ENCODE results near the gene HDAC9.

Gene HDAC9

DNA sequence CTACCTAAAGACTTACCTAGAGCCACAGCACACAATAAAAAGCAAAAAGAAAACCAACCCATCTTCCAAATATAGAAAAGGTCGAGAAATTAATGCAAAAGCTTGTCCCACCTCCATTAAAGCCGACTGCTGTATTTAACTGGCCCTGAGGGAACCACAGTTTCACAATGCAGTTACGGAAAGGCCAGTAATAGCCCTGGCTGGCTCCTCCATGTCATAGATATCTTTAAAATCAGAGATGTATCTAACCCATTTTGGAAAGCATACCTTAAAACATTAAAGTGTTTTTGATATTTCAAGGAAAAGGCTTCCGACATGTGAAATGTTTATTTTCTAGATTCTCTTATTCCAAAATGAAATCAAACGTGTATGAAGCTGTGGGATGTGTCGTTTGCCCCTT is 23.0 kb downstream of the HDAC9 start:
- no peak for DNase-seq (ENCODE audit: low read depth, low spot score)
- no peak overlapping the region for H3K4me3 ChIP-seq (ENCODE audit: low read length)

DNA sequence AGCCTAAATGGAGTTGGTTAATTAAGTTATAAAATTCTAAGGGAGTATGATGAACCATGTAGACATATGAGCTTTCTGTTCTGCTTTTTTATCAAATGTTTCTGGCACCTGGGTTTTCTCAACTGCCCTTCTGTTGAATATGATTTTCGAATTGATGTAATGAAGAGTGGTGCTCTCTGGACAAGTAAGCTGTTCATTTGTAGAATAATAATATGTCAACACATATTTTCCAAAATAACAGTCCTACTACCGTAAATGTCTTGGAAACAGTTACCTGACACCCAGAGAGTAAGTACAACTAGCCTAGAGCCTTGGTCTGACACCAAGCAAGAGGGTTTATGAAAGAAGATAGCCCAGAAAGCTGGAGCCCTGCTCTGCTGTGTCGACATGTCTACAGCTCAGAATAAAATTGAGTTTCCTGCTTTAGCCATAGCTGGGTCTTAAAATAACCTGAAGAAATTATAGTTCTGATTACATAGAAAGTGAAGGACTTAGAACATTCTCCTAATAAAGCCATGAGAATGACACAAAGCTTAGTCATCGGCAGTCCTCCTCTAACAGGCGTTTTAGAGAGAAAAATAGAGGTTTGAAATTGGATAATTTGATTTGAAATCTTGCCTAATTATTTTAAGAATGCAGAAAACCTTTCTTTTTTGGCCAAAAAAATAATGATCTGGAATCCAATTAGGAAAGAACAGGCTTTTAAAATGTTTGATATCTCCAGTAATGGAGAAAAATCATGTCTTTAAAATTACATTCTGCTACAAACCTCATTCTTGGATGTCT is 25.1 kb downstream of the HDAC9 start:
- no peak for DNase-seq (ENCODE audit: low read depth, low spot score)
- H3K4me3 ChIP-seq (ENCODE audit: low read length) = no peak overlapping the region

DNA sequence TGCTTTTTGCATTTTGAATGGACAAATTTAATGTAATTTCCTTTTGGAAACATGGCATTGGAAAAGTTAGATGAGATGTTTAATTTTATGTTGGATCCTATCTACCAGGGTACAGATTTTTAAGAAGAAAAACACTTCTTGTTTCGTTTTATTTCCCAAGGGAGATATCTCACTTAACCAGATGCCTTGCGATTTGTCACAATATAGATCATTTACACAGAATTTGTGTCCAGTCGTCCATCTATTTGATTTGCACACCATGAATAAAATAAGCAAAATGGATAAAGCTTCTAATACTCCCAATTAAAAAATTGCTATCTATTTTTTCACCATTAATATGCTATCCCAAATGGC is 25.7 kb downstream of the HDAC9 start:
- no peak for DNase-seq (ENCODE audit: low read depth, low spot score)
- H3K4me3 ChIP-seq (ENCODE audit: low read length) = no peak overlapping the region

DNA sequence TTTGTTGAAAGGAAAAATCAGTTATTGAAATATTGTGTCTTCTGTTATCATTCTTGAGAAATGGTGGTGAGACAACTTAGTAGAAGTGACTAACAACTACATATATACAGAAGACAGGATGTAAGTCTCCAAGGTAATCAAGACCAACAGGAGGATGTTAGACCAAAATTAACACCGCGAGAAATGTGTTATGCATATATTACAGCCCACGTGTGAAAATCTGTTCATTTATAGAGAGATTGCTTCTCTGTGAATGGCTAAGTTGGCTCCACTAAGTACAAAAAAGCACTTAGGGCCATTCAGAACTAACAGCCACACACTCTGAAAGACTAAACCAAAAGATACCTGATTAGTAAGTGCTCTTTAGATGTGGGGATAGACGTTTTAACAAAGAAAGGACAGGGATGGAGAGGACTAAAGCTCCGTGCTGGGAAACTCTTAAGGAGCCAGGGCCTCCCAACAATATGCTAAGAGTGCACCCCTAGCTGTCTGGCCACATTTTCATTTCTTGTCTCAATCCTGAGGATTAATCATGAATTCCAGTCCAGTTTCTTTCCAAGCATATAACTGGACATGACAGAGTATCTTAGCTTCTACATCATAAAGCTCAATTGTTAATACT is 26.5 kb downstream of the HDAC9 start:
- H3K4me3 ChIP-seq (ENCODE audit: low read length) = no peak overlapping the region
- no peak for DNase-seq (ENCODE audit: low read depth, low spot score)

DNA sequence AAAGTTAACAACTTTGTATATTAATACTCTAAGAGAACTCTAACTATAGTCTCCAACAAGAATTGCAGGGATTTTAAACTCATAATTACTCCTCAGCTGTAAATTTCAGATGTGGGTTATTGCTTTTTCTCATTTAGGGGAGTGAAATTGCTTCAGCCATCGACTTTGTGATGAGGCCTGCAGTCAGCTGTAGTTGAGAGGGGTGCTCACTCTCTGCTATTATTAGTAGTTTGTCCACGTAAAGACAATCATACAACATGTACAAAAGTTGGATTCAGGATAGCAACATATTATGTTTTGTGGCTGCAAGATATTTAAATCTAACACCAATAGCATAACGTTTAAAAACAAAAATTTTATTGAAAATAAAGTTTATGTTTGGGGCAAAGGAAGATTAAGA is 28.7 kb downstream of the HDAC9 start:
- DNase-seq (ENCODE audit: low read depth, low spot score) = no peak
- H3K4me3 ChIP-seq (ENCODE audit: low read length) = no peak overlapping the region

DNA sequence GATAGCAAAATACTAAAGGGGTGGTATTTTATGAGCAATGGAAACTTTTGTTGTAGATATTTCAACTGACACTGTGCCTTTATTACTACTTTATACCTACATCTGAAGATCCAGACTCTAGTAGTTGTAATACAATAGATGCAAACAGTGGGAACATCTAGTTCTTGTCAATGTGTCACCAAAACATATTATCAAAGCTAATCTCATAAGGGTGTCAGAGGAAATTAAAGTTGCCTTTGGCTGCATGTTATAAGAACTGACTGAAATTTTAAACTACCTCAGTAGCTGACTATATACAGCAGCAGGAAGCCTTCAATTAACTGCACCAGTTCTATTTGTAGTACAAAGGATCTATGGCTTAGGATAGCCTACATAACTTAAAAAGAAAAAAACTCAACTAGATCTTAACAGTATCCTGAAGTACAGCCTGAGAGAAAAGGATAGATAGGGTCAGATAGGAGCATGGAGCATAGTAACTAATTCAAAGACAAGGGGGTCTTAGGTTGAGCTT is 30.9 kb downstream of the HDAC9 start:
- no peak for DNase-seq (ENCODE audit: low read depth, low spot score)
- no peak overlapping the region for H3K4me3 ChIP-seq (ENCODE audit: low read length)

DNA sequence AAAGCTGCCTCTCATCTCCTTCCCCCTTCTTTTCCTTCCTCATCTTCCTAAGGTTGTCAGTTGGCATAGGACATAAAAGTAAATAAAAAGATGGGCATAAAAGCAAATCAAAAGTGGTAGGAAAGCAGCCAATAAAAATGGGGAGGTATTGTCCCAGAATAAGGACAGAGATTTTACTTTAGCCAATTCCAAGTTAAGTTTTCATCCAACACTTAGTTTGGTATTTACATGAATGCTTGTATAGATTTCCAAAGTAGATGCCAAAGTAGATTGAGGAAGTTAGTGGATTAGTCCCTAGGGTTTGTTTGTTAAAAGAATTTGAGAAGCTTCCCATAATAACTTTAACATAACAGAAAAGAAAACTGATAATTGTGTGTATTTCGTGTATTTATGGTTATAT is 33.7 kb downstream of the HDAC9 start:
- H3K4me3 ChIP-seq (ENCODE audit: low read length) = no peak overlapping the region
- no peak for DNase-seq (ENCODE audit: low read depth, low spot score)

DNA sequence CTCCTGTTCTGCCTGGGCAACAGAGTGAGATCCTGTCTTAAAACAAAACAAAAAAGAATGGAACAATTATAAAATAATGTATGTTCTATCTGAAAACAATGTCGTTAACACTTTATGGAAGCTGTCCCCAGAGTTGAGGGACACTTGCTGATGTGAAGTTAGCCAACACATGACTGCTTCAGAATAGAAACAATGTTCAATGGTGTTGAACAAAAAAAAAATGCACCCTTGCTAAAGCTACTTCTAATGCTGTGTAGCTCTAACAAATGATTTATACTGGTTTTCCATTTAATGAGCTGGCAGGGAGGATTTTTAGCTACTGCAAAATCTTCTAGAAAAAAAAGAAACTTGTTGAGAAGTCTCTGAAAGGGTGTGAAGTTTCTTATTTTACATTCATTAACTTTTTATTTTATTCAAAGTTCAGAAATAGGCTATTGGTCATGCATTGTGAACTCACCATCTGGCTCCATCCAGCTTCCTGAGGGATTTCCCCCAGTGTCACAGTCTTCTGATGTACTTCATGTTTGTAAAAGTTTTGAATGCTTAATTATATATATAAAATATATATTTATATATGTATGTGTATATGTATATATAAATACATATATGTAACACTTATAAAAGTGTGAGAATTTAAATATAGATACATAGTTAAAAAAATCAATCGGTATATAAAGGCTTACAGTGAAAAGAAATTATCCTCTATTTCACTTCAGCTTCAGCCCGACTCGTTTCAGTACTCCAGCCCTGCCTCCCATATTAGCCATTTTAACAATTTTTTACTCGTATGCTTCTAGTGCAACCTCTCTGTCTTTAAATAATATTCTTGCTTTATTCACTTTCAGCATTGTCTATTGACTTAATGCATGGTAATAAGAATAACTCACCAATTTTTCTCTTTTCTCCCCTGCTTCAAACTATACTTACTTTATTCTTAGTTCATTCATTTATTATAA is 35.0 kb downstream of the HDAC9 start:
- no peak overlapping the region for H3K4me3 ChIP-seq (ENCODE audit: low read length)
- DNase-seq (ENCODE audit: low read depth, low spot score) = no peak

DNA sequence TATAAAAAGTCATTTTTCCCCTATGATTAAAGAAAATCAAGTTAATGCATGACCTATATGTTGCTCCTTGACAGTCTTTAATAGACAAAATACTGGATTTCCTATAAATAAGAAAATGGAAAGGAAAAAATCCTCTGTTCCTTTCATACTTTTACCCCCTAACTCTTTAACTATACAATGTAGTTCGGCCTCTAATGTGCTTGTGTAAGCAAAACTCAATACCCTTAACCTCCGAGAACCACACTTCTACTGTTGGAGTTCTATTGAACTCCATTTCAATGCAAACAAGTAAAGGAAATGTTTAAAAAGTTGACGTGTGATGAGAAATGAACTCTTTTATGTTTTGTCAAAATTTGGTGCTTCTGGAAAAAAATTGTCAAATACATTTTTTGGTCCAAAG is 36.0 kb downstream of the HDAC9 start:
- DNase-seq (ENCODE audit: low read depth, low spot score) = no peak
- H3K4me3 ChIP-seq (ENCODE audit: low read length) = no peak overlapping the region

DNA sequence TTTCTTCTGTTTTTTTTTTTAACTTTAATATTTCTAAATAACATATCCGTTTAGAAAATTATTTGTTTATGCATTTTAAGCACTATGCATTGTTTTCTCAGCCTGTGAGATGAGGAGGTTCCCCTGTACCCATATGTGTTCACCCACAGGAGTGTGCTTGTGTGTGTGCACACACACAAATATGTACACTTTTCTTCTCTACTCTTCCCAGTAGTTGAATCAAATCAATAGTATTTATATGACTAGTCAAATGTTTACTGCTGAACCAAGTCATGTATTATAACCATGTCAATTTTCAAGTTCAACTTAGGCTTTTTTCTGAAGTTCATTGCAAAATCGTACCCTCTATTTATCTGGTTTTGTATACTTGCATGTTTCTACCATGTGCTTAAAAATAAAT is 37.3 kb downstream of the HDAC9 start:
- DNase-seq (ENCODE audit: low read depth, low spot score) = no peak
- no peak overlapping the region for H3K4me3 ChIP-seq (ENCODE audit: low read length)

DNA sequence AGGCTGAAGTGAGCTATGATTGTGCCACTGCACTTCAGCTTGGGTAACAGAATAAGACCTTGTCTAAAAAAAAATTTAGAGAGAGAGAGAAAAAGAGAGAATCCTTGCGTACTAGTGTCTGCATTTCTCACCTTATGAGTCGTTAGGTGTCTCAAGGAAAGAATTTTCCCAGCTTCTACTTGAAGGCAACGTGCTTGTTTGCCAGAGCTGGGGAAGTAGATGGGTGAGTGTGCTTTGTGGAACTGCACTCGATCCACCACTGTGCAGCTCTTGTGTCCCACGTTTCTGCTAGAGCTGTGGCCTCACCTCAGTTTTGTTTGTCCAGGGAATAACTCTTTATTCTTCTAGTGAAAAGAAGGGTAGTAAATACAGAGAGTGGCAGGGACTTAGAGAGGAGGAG is 38.9 kb downstream of the HDAC9 start:
- no peak overlapping the region for H3K4me3 ChIP-seq (ENCODE audit: low read length)
- no peak for DNase-seq (ENCODE audit: low read depth, low spot score)

DNA sequence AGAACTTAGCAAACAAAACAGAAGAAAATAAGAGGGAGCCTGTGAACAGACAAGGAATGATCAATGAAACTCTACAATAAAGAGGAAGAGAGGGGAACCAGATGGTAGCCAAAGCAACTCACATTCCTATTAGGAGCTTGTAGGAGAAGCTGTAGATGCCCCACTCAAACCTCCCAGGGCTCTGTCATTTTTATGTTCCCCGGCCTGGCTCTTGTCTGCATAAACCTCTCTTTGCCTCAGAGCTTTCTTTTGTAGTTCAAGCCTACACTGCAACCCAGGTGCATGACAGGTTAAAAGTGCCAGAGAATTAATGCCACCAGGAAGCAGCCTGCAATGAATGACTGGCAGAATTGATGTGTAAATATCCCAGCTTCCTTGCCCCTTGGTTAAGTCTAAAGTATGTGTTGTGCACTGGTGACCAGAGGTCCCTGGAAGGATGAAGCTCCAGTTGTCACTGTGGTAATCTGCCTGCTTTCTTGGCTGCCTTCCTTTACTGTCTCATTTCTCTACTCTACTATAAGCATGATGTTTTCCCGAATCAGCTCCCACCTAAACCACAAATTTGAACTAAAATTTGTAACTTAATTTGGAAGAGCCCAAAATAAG is 40.4 kb downstream of the HDAC9 start:
- no peak for DNase-seq (ENCODE audit: low read depth, low spot score)

DNA sequence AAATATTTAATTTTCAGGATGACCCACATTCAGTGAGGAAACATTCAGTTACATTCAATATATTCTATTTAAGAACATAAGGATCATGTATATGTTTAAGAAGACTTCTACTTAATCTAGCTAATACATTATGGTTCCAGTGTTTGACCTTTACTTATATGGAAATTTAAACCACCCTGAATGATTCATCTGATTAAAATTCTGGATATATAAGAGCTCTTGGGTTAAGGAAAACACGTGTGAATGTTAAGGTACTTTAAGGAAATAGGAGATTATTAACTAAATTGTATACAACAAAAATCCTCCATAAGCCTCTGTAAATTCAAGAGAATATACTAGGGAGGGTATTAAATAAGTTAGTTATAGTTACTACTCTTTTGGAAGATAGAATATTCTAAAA is 40.9 kb downstream of the HDAC9 start:
- DNase-seq (ENCODE audit: low read depth, low spot score) = no peak
- no peak overlapping the region for H3K4me3 ChIP-seq (ENCODE audit: low read length)

More for the DNA sequence above, 40.4 kb downstream of the HDAC9 start:
- H3K4me3 ChIP-seq (ENCODE audit: low read length) = no peak overlapping the region

DNA sequence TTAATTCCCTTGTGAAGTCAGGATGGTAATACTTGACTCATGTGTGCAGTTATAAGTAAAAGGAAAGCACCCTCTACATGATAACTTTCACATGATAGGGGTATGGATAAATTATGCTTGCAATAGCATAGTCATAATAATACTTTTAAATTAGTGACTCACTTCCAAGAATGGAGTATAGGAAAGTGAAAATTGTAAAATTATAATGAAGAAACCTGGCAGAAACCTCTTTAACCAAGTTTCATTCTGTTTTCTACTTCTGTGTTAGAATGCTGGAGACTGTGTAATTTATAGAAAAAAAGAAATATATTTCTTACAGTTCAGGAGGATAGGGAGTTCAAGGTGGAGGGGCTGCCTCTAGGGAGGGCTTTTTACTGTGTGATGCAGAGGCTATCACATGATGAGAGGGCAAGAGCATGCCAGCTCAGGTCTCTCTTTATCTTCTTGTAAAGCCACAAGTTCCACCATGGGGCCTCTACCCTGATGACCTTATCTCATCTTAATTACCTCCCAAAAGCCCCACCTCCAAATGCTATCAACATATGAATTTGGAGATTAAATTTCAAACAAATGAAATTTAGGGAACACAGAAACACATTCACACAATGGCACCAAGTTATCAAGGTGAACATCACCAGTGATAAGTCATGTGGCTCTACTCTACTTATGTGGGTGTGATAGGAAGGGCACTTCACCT is 43.2 kb downstream of the HDAC9 start:
- no peak for DNase-seq (ENCODE audit: low read depth, low spot score)
- H3K4me3 ChIP-seq (ENCODE audit: low read length) = no peak overlapping the region

DNA sequence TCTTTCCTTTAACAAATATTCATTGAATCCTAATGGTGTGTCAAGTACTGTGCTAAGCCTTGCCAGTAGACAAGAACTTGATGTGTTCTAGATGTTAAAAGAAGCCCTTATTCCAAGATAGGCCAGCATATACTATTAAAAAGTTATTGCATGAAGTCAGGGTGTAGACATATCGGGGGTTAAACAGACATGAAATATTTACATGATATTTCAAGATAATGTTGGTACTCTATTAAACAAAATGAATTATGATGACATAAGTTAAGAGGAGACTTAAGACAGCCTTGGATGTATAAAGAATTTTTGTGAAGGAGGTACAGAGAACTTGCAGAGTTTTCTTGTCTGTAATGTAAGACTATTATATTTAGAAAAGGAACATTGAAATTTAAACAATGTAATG is 44.8 kb downstream of the HDAC9 start:
- DNase-seq (ENCODE audit: low read depth, low spot score) = no peak
- H3K4me3 ChIP-seq (ENCODE audit: low read length) = no peak overlapping the region

DNA sequence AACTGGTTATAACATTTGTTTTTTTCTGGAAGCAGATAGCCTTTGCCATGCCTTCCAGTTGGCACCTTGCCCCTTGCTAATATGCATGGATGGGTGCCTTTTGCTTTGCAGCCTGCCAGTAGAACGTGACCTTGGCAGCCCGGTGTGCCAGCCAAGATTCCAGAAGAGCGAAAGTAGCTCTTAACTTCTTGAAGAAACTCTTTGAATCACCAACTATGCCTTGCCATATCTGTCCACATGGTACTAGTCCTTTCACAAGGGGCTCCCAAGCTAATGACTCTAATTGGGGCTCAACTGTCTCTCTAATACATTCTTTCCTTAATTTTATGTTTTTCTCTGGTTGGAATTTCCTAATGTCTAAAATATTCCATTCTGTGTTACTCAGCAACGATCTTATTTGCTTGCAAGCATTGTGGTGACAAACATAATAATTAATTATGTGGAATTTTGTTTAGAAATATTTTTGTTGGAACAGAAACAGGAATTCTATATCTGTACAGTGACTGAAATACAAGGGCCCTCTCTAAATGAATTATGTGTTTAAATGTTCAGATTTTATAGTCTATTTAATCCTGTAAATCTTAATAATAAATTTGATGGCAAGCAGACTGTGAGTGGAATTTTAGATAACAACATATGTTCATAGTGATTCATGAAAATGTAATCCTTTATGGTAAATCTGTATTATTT is 45.8 kb downstream of the HDAC9 start:
- no peak overlapping the region for H3K4me3 ChIP-seq (ENCODE audit: low read length)
- DNase-seq (ENCODE audit: low read depth, low spot score) = no peak

DNA sequence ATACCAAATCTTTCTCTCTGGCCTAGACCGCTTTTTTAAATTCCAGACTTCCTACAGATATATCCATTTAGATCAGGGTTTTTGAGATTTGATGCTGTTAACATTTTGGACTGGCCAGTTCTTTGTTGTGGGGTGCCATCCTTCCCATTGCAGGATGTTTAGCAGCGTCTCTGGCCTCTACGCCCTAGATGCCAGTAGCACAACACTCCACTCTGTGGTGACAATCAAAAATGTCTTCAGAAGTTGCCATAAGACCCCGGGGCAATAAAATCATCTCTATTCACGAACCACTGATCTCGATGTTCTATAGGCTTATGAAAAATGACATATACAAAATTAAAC is 46.3 kb downstream of the HDAC9 start:
- no peak overlapping the region for H3K4me3 ChIP-seq (ENCODE audit: low read length)
- no peak for DNase-seq (ENCODE audit: low read depth, low spot score)

DNA sequence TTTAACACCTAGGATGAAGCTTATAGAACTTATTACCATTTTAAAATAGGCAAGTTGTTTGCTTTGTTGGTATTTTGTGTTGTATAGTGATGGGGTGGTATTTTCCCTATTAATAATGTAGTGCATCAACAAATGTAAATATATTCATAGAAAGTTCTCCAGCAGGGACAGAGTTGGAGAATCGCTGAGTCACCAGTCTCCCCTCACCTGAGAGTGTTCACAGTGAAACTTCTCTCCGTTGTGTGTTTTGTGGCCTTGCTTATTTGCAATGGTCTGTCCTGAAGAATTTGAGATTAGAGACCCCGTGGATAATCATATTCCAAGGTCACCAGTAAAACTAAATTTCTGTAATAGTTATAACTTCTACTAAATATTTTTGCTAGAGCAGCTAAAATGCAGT is 51.0 kb downstream of the HDAC9 start:
- H3K4me3 ChIP-seq (ENCODE audit: low read length) = no peak overlapping the region
- no peak for DNase-seq (ENCODE audit: low read depth, low spot score)
